PC-9 (cell line): ENCODE results near the gene NBPF12. TPM values are rescaled to one million over a fixed set of nuclear protein-coding genes. Genes with fewer than 3 reads are reported as not detected.
"Not testable (repeated sequence)": the region's sequence is repeated elsewhere in the genome, so short reads cannot be mapped to it uniquely, and the experiment has no call there.

Experiments
- BruUV-seq: library from RNA; stranded (reverse); fragments of 400-500 nt; replicated peaks from 2 replicates; lab custom pipeline; 2021; lab: Mats Ljungman, UMichigan
- CTCF ChIA-PET: fragments of 300-600 bp; sonication (Branson Sonifier 250); formaldehyde crosslinking; loops from one replicate; lab custom pipeline; 2022; ENCODE audit warnings: antibody characterized with exemption; lab: Charles Lee
- POLR2A ChIA-PET: fragments of 300-600 bp; sonication (Branson Sonifier 250); formaldehyde crosslinking; loops from one replicate; lab custom pipeline; 2022; ENCODE audit warnings: antibody characterized with exemption; ENCODE audit not compliant: unreplicated experiment; lab: Charles Lee
- DNase-seq, 2 experiments: peaks; one replicate each; pipeline versions ENCODE4 v3.0.0 to v3.0.0-alpha.2; 2015 to 2022; ENCODE audit warnings: mixed read lengths in 1 of 2
- H2AFZ ChIP-seq: fragments of 200-600 bp; sonication (generic); 2 replicates; pipeline ENCODE4 v1.8.1; 2017; ENCODE audit warnings: antibody characterized with exemption
- H3F3A ChIP-seq: fragments of 200-600 bp; sonication (generic); 2 replicates; pipeline ENCODE4 v1.8.1; 2017; ENCODE audit warnings: antibody characterized with exemption, mild to moderate bottlenecking, low read depth; ENCODE audit not compliant: insufficient read depth
- H3K27ac ChIP-seq: fragments of 200-600 bp; sonication (generic); 2 replicates; pipeline ENCODE4 v1.6.1; 2016; ENCODE audit warnings: mixed run types
- H3K27me3 ChIP-seq: fragments of 200-600 bp; sonication (generic); 2 replicates; pipeline ENCODE4 v1.6.1; 2016; ENCODE audit warnings: low read depth, mixed run types; ENCODE audit not compliant: insufficient read depth
- H3K36me3 ChIP-seq: fragments of 200-600 bp; sonication (generic); 2 replicates; pipeline ENCODE4 v1.6.1; 2016; ENCODE audit warnings: low read depth, mixed run types
- H3K4me1 ChIP-seq: fragments of 200-600 bp; sonication (generic); replicated peaks from 2 replicates; pipeline ENCODE4 v1.6.1; 2016; ENCODE audit warnings: mixed run types; ENCODE audit not compliant: insufficient read depth
- H3K4me2 ChIP-seq: fragments of 200-600 bp; sonication (generic); 2 replicates; pipeline ENCODE4 v1.6.1; 2017; ENCODE audit warnings: mixed run types
- H3K4me3 ChIP-seq: fragments of 200-600 bp; sonication (generic); 2 replicates; pipeline ENCODE4 v1.6.1; 2016; ENCODE audit warnings: mixed run types
- H3K79me2 ChIP-seq: fragments of 200-600 bp; sonication (generic); 2 replicates; pipeline ENCODE4 v1.6.1; 2017; ENCODE audit warnings: low read depth, mixed run types
- H3K9me2 ChIP-seq: fragments of 200-600 bp; sonication (generic); 2 replicates; pipeline ENCODE4 v1.8.1; 2017; ENCODE audit warnings: mild to moderate bottlenecking; ENCODE audit not compliant: insufficient read depth
- H3K9me3 ChIP-seq: fragments of 200-600 bp; sonication (generic); 2 replicates; pipeline ENCODE4 v1.8.1; 2016; ENCODE audit warnings: low read depth; ENCODE audit not compliant: insufficient read depth
- H4K20me1 ChIP-seq: fragments of 200-600 bp; sonication (generic); 2 replicates; pipeline ENCODE4 v1.8.1; 2017; ENCODE audit not compliant: insufficient read depth
- intact Hi-C: fragments of 100-400 bp; cut with micrococcal nuclease; formaldehyde crosslinking; loops from one replicate; pipeline ENCODE4 v1.10.0; 2022; ENCODE audit not compliant: unreplicated experiment
- total RNA-seq: library from RNA; stranded (reverse); gene quantifications from 2 replicates; pipeline ENCODE4 v1.2.3, GENCODE V29; 2021
- TF ChIP-seq, protein P1 (sequence below): fragments of 200-600 bp; sonication (generic); conservative IDR thresholded peaks from 2 replicates; pipeline ENCODE4 v1.6.1; 2017; ENCODE audit warnings: mixed run types, antibody characterized with exemption, mild to moderate bottlenecking, moderate library complexity

The NBPF12 gene
- total RNA-seq, 1 experiment from 2014 or later, result 5.9 TPM

DNA sequence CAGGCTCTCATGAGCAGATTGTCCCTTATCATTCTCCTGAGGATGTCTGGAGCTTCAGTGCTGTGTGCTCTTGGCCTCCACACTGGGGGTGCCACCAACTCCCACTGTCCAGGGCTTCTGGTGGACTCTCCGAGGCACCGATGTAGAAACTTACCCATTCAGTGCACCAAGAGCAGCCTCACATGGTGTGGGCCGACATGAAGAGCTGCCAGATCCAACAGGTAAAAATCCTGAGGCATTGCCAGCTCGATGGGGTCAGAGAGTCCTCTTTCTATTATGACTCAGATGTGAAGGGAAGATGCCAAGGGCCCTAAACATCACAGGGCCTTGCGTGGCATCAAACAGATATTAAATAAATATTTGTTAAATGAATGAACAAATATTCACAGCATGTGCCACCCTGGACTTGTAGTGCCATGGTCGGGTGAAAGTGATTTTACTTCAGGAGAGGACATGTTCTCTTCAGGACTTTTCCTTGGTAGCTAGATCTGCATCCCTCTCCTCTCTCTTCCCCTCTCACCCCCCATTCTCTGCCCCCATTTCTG lies 5.3 kb downstream of the NBPF12 start:
- H3K4me1 ChIP-seq, H3K4me2 ChIP-seq, H3K9me3 ChIP-seq, H3K36me3 ChIP-seq, H4K20me1 ChIP-seq, H2AFZ ChIP-seq, H3K27ac ChIP-seq, BruUV-seq, POLR2A ChIA-PET, H3K4me3 ChIP-seq, H3K9me2 ChIP-seq, H3K27me3 ChIP-seq, intact Hi-C loops, CTCF ChIA-PET, H3F3A ChIP-seq, DNase-seq: not testable (repeated sequence)
- peaks cover 10% of the 10 kb centered on the region for H3K79me2 ChIP-seq

DNA sequence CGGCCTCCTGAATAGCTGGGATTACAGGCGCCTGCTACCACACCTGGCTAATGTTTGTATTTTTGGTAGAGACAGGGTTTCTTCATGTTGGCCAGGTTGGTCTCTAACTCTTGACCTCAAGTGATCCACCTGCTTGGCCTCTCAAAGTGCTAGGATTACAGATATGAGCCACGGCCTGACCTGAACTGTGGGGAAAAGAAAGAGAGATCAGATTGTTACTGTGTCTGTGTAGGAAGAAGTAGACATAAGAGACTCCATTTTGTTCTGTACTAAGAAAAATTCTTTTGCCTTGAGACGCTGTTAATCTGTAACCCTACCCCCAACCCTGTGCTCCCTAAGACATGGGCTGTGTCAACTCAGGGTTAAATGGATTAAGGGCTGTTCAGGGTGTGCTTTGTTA lies 10.0 kb downstream of the NBPF12 start:
- H3K4me3 ChIP-seq, H3K9me2 ChIP-seq, H3K27me3 ChIP-seq, POLR2A ChIA-PET, H3K9me3 ChIP-seq, DNase-seq, CTCF ChIA-PET, H4K20me1 ChIP-seq, H3K79me2 ChIP-seq, H3F3A ChIP-seq, H3K27ac ChIP-seq, intact Hi-C loops, H3K4me2 ChIP-seq, H3K4me1 ChIP-seq, H2AFZ ChIP-seq, H3K36me3 ChIP-seq: not testable (repeated sequence)
- BruUV-seq, result TSS peak; percentile 9

DNA sequence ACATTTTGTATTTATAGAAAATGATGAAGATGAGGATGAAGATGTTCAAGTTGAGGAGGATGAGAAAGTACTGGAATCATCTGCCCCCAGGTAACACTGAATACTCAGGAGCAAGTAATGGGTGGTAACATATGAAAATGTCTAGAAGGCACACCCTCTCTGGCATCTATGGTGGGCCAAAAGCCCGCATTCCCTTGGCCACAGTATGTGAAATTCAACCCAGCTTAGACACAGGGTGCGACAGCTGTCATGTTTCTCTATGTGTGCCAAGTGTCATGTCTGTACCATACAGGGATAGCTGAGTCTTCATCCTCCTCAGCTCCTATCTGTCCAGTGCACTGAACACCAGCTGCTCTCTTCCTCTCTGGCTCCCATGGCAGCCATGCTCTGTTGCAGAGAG lies 26.2 kb downstream of the NBPF12 start:
- H3K27me3 ChIP-seq, H3K9me2 ChIP-seq, H4K20me1 ChIP-seq, DNase-seq, H3F3A ChIP-seq, H3K27ac ChIP-seq, H3K36me3 ChIP-seq, intact Hi-C loops, H3K4me1 ChIP-seq, H3K4me3 ChIP-seq, BruUV-seq, CTCF ChIA-PET, POLR2A ChIA-PET, H2AFZ ChIP-seq, H3K79me2 ChIP-seq, H3K9me3 ChIP-seq, H3K4me2 ChIP-seq: not testable (repeated sequence)

DNA sequence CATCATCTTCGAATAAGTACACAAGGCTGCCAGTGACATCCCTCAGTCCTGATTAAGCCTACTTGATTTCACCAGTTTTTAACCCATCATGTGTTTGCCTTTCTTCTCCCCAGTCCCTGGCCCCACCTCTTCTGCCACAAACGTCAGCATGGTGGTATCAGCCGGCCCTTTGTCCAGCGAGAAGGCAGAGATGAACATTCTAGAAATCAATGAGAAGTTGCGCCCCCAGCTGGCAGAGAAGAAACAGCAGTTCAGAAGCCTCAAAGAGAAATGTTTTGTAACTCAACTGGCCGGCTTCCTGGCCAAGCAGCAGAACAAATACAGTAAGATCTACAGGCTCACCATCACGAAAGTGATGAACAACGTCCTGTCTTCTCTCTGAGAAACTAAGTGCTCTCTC lies 28.2 kb downstream of the NBPF12 start:
- TF ChIP-seq, protein P1, sequence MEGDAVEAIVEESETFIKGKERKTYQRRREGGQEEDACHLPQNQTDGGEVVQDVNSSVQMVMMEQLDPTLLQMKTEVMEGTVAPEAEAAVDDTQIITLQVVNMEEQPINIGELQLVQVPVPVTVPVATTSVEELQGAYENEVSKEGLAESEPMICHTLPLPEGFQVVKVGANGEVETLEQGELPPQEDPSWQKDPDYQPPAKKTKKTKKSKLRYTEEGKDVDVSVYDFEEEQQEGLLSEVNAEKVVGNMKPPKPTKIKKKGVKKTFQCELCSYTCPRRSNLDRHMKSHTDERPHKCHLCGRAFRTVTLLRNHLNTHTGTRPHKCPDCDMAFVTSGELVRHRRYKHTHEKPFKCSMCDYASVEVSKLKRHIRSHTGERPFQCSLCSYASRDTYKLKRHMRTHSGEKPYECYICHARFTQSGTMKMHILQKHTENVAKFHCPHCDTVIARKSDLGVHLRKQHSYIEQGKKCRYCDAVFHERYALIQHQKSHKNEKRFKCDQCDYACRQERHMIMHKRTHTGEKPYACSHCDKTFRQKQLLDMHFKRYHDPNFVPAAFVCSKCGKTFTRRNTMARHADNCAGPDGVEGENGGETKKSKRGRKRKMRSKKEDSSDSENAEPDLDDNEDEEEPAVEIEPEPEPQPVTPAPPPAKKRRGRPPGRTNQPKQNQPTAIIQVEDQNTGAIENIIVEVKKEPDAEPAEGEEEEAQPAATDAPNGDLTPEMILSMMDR, result peak; percentile 73
- intact Hi-C loops, DNase-seq, H3K36me3 ChIP-seq, H4K20me1 ChIP-seq, H3F3A ChIP-seq, H3K9me2 ChIP-seq, POLR2A ChIA-PET, H2AFZ ChIP-seq, H3K4me2 ChIP-seq, H3K4me1 ChIP-seq, H3K27ac ChIP-seq, CTCF ChIA-PET, H3K9me3 ChIP-seq, BruUV-seq, H3K79me2 ChIP-seq, H3K4me3 ChIP-seq, H3K27me3 ChIP-seq: not testable (repeated sequence)

DNA sequence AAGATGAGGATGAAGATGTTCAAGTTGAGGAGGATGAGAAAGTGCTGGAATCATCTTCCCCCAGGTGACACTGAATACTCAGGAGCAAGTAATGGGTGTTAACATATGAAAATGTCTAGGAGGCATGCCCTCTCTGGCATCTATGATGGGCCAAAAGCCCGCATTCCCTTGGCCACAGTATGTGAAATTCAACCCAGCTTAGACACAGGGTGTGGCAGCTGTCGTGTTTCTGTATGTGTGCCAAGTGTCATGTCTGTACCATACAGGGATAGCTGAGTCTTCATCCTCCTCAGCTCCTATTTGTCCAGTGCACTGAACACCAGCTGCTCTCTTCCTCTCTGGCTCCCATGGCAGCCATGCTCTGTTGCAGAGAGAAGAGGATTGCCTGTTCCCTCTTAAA lies 32.5 kb downstream of the NBPF12 start:
- H3K27me3 ChIP-seq, H3K4me1 ChIP-seq, H3K4me3 ChIP-seq, H3K9me2 ChIP-seq, CTCF ChIA-PET, H4K20me1 ChIP-seq, H3K9me3 ChIP-seq, DNase-seq, H2AFZ ChIP-seq, intact Hi-C loops, POLR2A ChIA-PET, H3K4me2 ChIP-seq, H3F3A ChIP-seq, H3K79me2 ChIP-seq, H3K36me3 ChIP-seq, BruUV-seq, H3K27ac ChIP-seq: not testable (repeated sequence)
